ENCODE results near the gene SAA4.
"Not testable (repeated sequence)": the region's sequence is repeated elsewhere in the genome, so short reads cannot be mapped to it uniquely, and the experiment has no call there.

The SAA4 gene
- total RNA-seq = 0 reads per million in 3 experiments

GRCh38 chr11:18236664-18237356, at the start of gene SAA4:
Gene SAA4, minus strand, starts transcription at chr11:18236802. Its CDS starts 876 bp downstream, at chr11:18235926.
- DNase-seq = no peak

GRCh38 chr11:18285841-18286240, 49.2 kb upstream of the SAA4 start:
- DNase-seq = no peak

- DNase-seq = no peak
Observed at GRCh38 chr11:18282626-18283025, 46.0 kb upstream of the SAA4 start.

GRCh38 chr11:18280438-18281045, 43.9 kb upstream of the SAA4 start:
- no peak for DNase-seq

GRCh38 chr11:18277565-18278271, 41.1 kb upstream of the SAA4 start:
- no peak for DNase-seq

- DNase-seq = no peak
Observed at GRCh38 chr11:18271206-18271605, 34.6 kb upstream of the SAA4 start.

GRCh38 chr11:18270102-18270501, 33.5 kb upstream of the SAA4 start:
- no peak for DNase-seq

GRCh38 chr11:18269252-18269651, 32.6 kb upstream of the SAA4 start:
- not testable (repeated sequence) for DNase-seq

GRCh38 chr11:18267335-18268133, 30.9 kb upstream of the SAA4 start:
- DNase-seq = not testable (repeated sequence)

GRCh38 chr11:18265949-18266348, 29.3 kb upstream of the SAA4 start, which contains the start of gene SAA1:
Gene SAA1, plus strand, starts transcription at chr11:18266264. Its CDS starts 624 bp downstream, at chr11:18266888.
- DNase-seq = no peak

- DNase-seq = no peak
Observed at GRCh38 chr11:18264677-18265555, 28.3 kb upstream of the SAA4 start.

GRCh38 chr11:18264035-18264434, 27.4 kb upstream of the SAA4 start:
- no peak for DNase-seq

- DNase-seq = not testable (repeated sequence)
Observed at GRCh38 chr11:18262681-18263350, 26.2 kb upstream of the SAA4 start.

GRCh38 chr11:18261721-18262120, 25.1 kb upstream of the SAA4 start:
- DNase-seq = no peak

- no peak for DNase-seq
Observed at GRCh38 chr11:18259259-18259658, 22.7 kb upstream of the SAA4 start.

- no peak for DNase-seq
Observed at GRCh38 chr11:18254781-18255361, 18.3 kb upstream of the SAA4 start.

GRCh38 chr11:18253778-18254338, 17.3 kb upstream of the SAA4 start:
- DNase-seq = no peak

- no peak for DNase-seq
Observed at GRCh38 chr11:18253233-18253632, 16.6 kb upstream of the SAA4 start.

GRCh38 chr11:18248561-18248960, 12.0 kb upstream of the SAA4 start, which contains the start of gene SAA2:
Gene SAA2, minus strand, starts transcription at chr11:18248668. Its CDS starts 657 bp downstream, at chr11:18248011.
- no peak for DNase-seq

GRCh38 chr11:18247191-18247581, 10.6 kb upstream of the SAA4 start:
- DNase-seq = not testable (repeated sequence)

Data from central memory CD4-positive, alpha-beta T cell (primary cell).